ENCODE data around the gene DSG1.
"Not testable (repeated sequence)": the region's sequence is repeated elsewhere in the genome, so short reads cannot be mapped to it uniquely, and the experiment has no call there.

Gene DSG1

GRCh38 chr18:31317860-31318259, at the start of gene DSG1:
DSG1 (plus strand) TSS chr18:31318160; CDS start chr18:31318301, 141 bp downstream.
- Histone ChIP-seq H3K36me3 (ENCODE audit: insufficient read depth, low read length) (no peaks in the 10 kb centered on the region), H3K9ac (ENCODE audit: low read depth, low read length) (no peak within 1 kb of the TSS), H3K9me3 (ENCODE audit: control insufficient read depth, insufficient read depth, low read length) (no peaks in the 10 kb centered on the region), H3K4me1 (ENCODE audit: insufficient read depth, low read length) (no peaks in the 10 kb centered on the region; the same call in 1 of the 2 replicates)

GRCh38 chr18:31268985-31269406, 49.0 kb upstream of the DSG1 start:
- Histone ChIP-seq H3K9me3 (ENCODE audit: control insufficient read depth, insufficient read depth, low read length) (no peaks in the 10 kb centered on the region), H3K9ac (ENCODE audit: low read depth, low read length) (no peak overlapping the region), H3K36me3 (ENCODE audit: insufficient read depth, low read length) (no peaks in the 10 kb centered on the region), H3K4me1 (ENCODE audit: insufficient read depth, low read length) (no peaks in the 10 kb centered on the region)

DNA sequence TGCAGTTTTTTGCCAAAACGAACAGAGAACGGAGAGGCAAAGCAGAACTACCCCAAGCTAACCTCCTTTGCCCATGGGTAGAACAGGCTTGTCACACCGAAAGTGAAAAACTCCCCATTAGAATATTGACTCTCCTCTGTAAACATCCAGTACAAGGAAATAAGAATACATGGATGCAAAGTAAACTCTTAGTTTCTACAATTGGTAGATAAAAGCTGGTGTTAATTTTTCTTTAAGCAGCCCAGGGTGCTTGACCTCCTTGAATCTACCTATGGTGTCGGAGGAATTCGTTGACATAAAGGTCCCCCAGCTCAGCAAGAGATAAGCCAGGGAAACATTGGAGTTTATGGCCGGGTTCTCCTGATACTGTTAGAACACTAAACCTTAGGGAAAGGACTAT, 48.4 kb upstream of the DSG1 start:
- Histone ChIP-seq H3K9me3 (ENCODE audit: control insufficient read depth, insufficient read depth, low read length) (no peaks in the 10 kb centered on the region), H3K36me3 (ENCODE audit: insufficient read depth, low read length) (no peaks in the 10 kb centered on the region), H3K4me1 (ENCODE audit: insufficient read depth, low read length) (no peaks in the 10 kb centered on the region), H3K9ac (ENCODE audit: low read depth, low read length) (no peak overlapping the region)

GRCh38 chr18:31270578-31270977, 47.4 kb upstream of the DSG1 start:
- Histone ChIP-seq H3K36me3 (ENCODE audit: insufficient read depth, low read length) (no peaks in the 10 kb centered on the region), H3K9ac (ENCODE audit: low read depth, low read length) (no peak overlapping the region), H3K9me3 (ENCODE audit: control insufficient read depth, insufficient read depth, low read length) (no peaks in the 10 kb centered on the region), H3K4me1 (ENCODE audit: insufficient read depth, low read length) (peaks cover 8% of the 10 kb centered on the region; the same call in 1 of the 2 replicates)

DNA sequence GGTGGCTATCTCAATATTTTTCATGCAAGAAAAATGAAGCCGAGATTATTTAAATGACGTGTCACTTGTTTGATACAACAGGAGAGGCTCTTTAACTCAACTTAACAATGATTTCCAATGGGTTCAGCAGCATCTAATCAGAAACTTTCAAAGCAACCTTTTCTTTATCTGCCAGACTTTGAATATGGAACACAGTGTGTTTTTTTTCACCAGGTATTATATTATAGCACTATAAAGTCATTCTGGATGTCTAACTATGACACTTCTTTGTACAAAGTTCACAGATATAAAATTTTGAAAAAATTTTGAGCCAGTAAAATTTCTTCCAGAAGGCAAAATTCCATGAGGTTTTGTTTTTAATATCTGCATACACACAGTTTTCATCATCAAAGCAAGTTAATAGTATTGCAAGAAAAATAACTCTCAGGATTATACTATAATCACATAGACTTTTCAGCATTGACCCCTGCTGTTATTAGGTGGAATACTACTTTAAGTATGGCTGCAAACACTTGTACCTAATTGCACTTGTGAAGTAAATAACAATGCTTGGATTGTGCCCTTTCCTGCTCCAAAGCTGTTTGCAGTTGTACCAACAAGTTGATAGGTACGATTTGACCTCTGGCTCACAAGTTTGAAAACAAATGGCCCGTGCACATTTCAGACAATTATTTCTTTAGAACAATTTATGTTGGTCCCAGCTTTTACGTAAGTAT, 44.0 kb upstream of the DSG1 start:
- peaks cover 10% of the 10 kb centered on the region; the same call in 1 of the 2 replicates for H3K4me1 ChIP-seq (ENCODE audit: insufficient read depth, low read length)
- H3K9ac ChIP-seq (ENCODE audit: low read depth, low read length): no peak overlapping the region
- H3K9me3 ChIP-seq (ENCODE audit: control insufficient read depth, insufficient read depth, low read length): no peaks in the 10 kb centered on the region
- no peaks in the 10 kb centered on the region for H3K36me3 ChIP-seq (ENCODE audit: insufficient read depth, low read length)

GRCh38 chr18:31274931-31275330, 43.0 kb upstream of the DSG1 start:
- Histone ChIP-seq H3K9me3 (ENCODE audit: control insufficient read depth, insufficient read depth, low read length) (no peaks in the 10 kb centered on the region), H3K9ac (ENCODE audit: low read depth, low read length) (no peak overlapping the region), H3K4me1 (ENCODE audit: insufficient read depth, low read length) (peaks cover 10% of the 10 kb centered on the region; the same call in 1 of the 2 replicates), H3K36me3 (ENCODE audit: insufficient read depth, low read length) (no peaks in the 10 kb centered on the region)

DNA sequence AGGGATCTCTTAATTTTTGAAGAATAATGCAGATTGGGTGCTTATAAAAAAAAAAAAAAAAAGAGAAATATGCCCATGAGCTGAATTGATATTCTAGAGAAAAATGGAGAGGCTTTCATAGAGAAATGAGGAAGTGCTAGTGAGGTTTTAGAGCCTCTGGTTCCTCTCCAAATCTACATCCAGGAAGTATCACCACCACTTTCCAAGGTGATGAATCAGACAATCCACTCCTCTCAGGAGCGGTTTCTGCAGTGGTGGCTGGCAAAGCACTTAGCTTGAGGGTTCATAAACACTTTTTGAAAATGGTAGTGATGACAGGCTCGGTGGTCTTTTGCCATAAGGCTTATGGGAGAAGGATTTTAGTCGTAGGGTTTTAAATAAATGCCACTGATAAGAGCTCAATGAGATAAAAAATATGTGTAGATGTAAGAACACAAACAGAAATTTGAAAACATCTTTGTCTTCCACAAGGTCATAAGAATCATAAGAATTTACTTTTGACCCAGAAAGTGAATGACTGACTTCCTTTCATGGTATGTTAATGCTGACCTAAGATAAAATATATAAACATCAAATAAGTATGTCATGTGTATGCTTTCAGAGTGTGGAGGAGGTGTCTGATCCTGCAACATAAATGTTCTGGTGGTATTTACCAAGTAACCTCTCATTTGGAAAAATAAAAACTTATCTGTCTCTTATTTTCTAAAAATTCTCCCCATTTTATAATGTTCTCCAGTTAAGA, 42.1 kb upstream of the DSG1 start:
- no peaks in the 10 kb centered on the region for H3K9me3 ChIP-seq (ENCODE audit: control insufficient read depth, insufficient read depth, low read length)
- peaks cover 13% of the 10 kb centered on the region; the same call in 1 of the 2 replicates for H3K4me1 ChIP-seq (ENCODE audit: insufficient read depth, low read length)
- no peak overlapping the region for H3K9ac ChIP-seq (ENCODE audit: low read depth, low read length)
- no peaks in the 10 kb centered on the region for H3K36me3 ChIP-seq (ENCODE audit: insufficient read depth, low read length)

- no peak overlapping the region for H3K9ac ChIP-seq (ENCODE audit: low read depth, low read length)
- H3K36me3 ChIP-seq (ENCODE audit: insufficient read depth, low read length): 0 out of 2 replicates have a peak, but pooled peaks cover 6% of the 10 kb centered on the region
- peaks cover 29% of the 10 kb centered on the region for H3K4me1 ChIP-seq (ENCODE audit: insufficient read depth, low read length)
- no peaks in the 10 kb centered on the region for H3K9me3 ChIP-seq (ENCODE audit: control insufficient read depth, insufficient read depth, low read length)
These were observed 39.3 kb upstream of the DSG1 start for GRCh38 chr18:31278609-31279071.

DNA sequence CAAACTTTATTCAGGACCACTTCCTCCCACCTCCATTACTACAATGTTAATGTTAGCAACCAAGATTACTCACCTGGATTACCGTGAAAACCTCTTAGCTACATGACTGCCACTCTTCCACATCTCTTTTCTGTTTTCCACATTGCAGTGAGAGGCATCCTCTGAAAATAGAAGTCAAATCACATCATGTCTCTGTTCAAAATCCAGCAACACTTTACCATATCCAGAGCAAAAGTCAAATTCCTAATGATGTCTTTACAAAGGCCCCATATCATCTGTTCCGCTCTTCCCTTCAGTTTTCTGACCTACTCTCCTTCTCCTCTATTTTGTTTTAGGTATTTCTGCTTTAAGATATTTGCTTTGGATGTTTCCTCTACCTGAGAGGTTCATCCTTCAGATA, 37.5 kb upstream of the DSG1 start:
- 0 out of 2 replicates have a peak, but pooled peaks cover 6% of the 10 kb centered on the region for H3K36me3 ChIP-seq (ENCODE audit: insufficient read depth, low read length)
- no peak overlapping the region for H3K9ac ChIP-seq (ENCODE audit: low read depth, low read length)
- no peaks in the 10 kb centered on the region for H3K9me3 ChIP-seq (ENCODE audit: control insufficient read depth, insufficient read depth, low read length)
- peaks cover 22% of the 10 kb centered on the region for H3K4me1 ChIP-seq (ENCODE audit: insufficient read depth, low read length)

- 0 out of 2 replicates have a peak, but pooled peaks cover 6% of the 10 kb centered on the region for H3K36me3 ChIP-seq (ENCODE audit: insufficient read depth, low read length)
- H3K4me1 ChIP-seq (ENCODE audit: insufficient read depth, low read length): peaks cover 19% of the 10 kb centered on the region
- H3K9me3 ChIP-seq (ENCODE audit: control insufficient read depth, insufficient read depth, low read length): no peaks in the 10 kb centered on the region
- no peak overlapping the region for H3K9ac ChIP-seq (ENCODE audit: low read depth, low read length)
These were observed 36.5 kb upstream of the DSG1 start for GRCh38 chr18:31281437-31281836.

DNA sequence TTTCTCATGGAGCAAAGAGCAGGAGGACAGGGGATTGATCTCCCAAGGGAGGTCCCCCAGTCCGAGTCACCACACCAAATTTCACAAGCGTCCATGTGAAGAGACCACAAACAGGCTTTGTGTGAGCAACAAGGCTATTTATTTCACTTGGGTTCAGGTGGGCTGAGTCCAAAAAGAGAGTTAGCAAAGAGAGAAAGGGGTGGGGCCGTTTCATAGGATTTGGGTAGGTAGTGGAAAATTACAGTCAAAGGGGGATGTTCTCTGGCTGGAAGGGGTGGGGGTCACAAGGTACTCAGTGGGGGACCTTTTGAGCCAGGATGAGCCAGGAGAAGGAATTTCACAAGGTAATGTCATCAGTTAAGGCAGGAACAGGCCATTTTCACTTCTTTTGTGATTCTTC, 28.5 kb upstream of the DSG1 start:
- not testable (repeated sequence) for H3K4me1 ChIP-seq (ENCODE audit: insufficient read depth, low read length); H3K9ac ChIP-seq (ENCODE audit: low read depth, low read length); H3K36me3 ChIP-seq (ENCODE audit: insufficient read depth, low read length)
- H3K9me3 ChIP-seq (ENCODE audit: control insufficient read depth, insufficient read depth, low read length): peaks cover 16% of the 10 kb centered on the region; the same call in 1 of the 2 replicates

- Histone ChIP-seq H3K4me1 (ENCODE audit: insufficient read depth, low read length) (no peaks in the 10 kb centered on the region), H3K36me3 (ENCODE audit: insufficient read depth, low read length) (no peaks in the 10 kb centered on the region), H3K9me3 (ENCODE audit: control insufficient read depth, insufficient read depth, low read length) (peaks cover 16% of the 10 kb centered on the region; the same call in 1 of the 2 replicates), H3K9ac (ENCODE audit: low read depth, low read length) (no peak overlapping the region)
These were observed 26.3 kb upstream of the DSG1 start for GRCh38 chr18:31291688-31292087.

- no peaks in the 10 kb centered on the region for H3K4me1 ChIP-seq (ENCODE audit: insufficient read depth, low read length)
- H3K36me3 ChIP-seq (ENCODE audit: insufficient read depth, low read length): no peaks in the 10 kb centered on the region
- peaks cover 16% of the 10 kb centered on the region; the same call in 1 of the 2 replicates for H3K9me3 ChIP-seq (ENCODE audit: control insufficient read depth, insufficient read depth, low read length)
- no peak overlapping the region for H3K9ac ChIP-seq (ENCODE audit: low read depth, low read length)
These were observed 23.7 kb upstream of the DSG1 start for GRCh38 chr18:31294199-31294747.

DNA sequence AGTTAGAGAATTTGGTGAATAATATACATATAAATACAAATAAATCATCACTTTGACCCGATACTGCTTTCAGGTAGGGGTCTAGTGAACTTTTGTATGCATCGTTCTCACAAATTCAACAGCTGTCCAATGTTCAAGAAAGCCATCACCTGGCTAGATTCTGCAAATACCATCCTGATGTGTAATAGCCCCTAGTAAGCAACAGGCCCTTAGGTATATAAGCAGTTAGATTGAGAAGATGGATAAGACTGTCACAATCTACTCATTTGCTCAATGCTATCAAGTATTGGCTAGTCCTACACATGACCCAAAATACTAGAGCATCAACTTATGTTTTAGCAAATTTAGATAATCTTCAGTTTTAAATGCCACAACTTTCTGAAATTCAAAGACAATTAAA, 20.7 kb upstream of the DSG1 start:
- peaks cover 14% of the 10 kb centered on the region; the same call in 1 of the 2 replicates for H3K4me1 ChIP-seq (ENCODE audit: insufficient read depth, low read length)
- H3K9me3 ChIP-seq (ENCODE audit: control insufficient read depth, insufficient read depth, low read length): no peaks in the 10 kb centered on the region; the same call in 1 of the 2 replicates
- no peaks in the 10 kb centered on the region for H3K36me3 ChIP-seq (ENCODE audit: insufficient read depth, low read length)
- no peak overlapping the region for H3K9ac ChIP-seq (ENCODE audit: low read depth, low read length)
